ENCODE results near the gene GALR2. TPM values are rescaled to one million over a fixed set of nuclear protein-coding genes. Genes with fewer than 3 reads are reported as not detected.

GALR2 gene
- total RNA-seq, 2 experiments from 2014 or later = 3.5 to 4.8 TPM

DNA sequence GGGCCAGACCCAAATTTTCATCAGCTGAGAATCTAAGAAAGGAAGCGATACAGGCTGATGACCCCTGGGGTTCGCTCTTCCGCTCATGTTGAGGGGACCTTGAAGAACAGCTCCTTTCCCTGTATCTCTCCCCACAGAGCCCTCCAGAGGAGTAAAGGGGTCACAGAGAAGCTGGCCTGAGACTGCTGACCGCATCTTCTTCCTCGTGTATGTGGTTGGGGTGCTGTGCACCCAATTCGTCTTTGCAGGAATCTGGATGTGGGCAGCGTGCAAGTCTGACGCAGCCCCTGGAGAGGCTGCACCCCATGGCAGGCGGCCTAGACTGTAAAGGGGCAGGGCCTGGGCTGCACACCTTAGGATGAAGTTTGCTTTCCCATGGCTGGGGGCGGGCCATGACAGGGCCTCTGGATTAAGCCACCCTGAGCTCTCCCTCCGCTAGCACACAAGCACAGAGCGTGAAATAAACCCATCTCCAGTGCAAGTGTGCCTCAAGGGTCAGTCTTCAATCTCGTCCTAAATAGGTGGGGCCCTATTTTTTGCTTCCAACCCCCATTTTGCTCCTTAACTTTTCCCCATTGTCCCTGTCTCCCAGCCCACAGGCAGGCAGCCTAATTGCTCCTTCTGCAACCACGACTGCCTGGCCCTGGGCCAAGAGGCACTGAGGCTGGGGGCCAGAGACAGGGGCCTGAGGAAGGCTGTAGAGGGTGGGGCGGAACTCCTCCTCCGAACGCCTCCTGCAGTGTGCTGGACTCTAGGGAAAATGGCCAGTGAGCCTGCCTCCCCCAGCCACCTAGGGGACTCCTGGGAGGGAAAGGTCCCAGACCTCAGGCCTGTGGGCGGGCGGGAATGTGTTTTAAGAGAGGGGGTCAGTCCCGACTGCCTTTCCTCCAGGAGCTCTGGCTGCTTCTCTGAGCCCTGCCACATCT is 8.0 kb downstream of the GALR2 start:
- no peak overlapping the region for H3K27ac Mint-ChIP-seq
- POLR2A ChIA-PET = interaction anchor here (0.6 kb wide), 1 partner anchor 224 kb away, joined by 3 read pairs; no protein-coding TSS in a partner anchor

DNA sequence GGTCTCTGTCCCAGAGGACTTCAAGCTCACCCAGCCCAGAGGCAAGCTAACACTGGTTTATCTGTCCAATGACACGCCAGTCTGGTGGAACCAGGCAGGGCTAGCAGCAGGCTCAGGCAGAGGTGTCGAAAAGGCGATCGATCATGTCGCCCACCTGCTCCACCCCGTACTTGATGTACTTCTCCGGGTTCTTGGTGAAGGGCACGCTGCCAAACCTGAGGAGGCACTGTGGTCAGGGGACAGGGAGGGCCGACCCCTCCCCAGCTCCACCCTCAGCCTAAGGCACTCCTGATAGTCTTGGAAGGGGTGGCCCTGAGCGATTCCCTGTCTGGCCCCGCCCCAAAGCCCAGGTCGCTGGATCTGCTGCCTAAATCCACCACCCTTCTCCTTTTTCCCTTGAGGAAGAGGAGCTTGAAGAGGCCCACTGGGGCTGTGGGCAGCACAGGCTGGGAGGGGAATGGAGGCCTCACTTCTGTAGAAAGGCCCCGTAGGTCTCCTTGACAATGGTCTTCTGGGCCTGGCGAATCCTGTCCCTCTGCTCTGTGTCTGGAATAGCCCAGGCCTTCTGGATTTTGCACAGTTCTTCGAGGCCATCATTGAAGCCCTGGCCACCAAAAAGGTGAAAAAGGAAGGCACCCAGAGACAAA is 9.1 kb downstream of the GALR2 start:
- peaks cover 12% of the 10 kb centered on the region for H3K4me1 Mint-ChIP-seq (ENCODE audit: low read depth)
- H3K9me3 Mint-ChIP-seq = no peaks in the 10 kb centered on the region
- no peak overlapping the region for H3K4me3 Mint-ChIP-seq
- H3K36me3 Mint-ChIP-seq = peaks cover 6% of the 10 kb centered on the region
- ChIA-PET POLR2A (interaction anchor here (0.6 kb wide), 1 partner anchor 223 kb away, joined by 3 read pairs; no protein-coding TSS in a partner anchor), CTCF (no interaction called here)
- DNase-seq = no peak
- intact Hi-C loops (cut with micrococcal nuclease) = no loop called here
- no peak overlapping the region for H3K27ac Mint-ChIP-seq
- peaks cover 3% of the 10 kb centered on the region for H3K27me3 Mint-ChIP-seq

More for the DNA sequence above, 8.0 kb downstream of the GALR2 start:
- no peaks in the 10 kb centered on the region for H3K9me3 Mint-ChIP-seq
- intact Hi-C loops (cut with micrococcal nuclease) = no loop called here
- no peak for DNase-seq
- peaks cover 16% of the 10 kb centered on the region for H3K4me1 Mint-ChIP-seq (ENCODE audit: low read depth)
- CTCF ChIA-PET = interaction anchor here (1.2 kb wide), 1 partner anchor 68 kb away, joined by 3 read pairs; no protein-coding TSS in a partner anchor
- no peak overlapping the region for H3K4me3 Mint-ChIP-seq
- peaks cover 9% of the 10 kb centered on the region for H3K27me3 Mint-ChIP-seq
- peaks cover 4% of the 10 kb centered on the region for H3K36me3 Mint-ChIP-seq

DNA sequence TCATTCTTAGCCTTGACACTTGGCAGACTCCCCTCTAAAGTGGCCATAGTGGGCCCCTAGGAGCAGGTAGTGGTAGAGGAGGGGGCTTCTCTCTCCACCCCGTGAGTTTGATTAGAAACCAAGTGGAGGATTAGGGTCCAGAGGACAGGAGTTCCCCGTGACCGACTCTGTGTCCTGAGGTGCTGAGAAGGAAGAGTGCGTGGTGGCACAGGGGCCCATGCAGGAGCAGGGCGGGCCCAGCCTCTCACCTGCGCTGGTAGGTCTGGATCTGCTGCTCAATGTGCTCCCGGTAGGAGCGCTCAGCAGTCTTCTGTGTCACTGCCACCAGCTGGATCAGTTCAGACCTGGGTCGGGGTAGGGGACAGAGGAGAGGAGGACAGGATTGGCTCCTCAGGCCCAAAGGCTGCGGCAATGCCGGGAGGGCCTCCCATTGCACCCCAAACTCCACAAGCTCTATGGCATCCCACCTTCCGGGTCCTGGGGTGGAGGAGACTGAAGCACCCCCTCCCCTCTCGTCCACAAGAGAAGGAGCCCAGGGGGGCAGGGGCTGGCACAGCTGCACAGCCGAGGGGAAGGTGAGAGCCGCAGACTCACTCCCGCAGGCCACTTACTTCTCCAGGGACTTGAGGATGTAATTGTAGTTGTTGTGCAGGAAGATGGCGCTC is 10.6 kb downstream of the GALR2 start:
- no peaks in the 10 kb centered on the region for H3K9me3 Mint-ChIP-seq
- H3K4me1 Mint-ChIP-seq (ENCODE audit: low read depth) = no peaks in the 10 kb centered on the region
- H3K36me3 Mint-ChIP-seq = peaks cover 15% of the 10 kb centered on the region
- H3K27me3 Mint-ChIP-seq = no peaks in the 10 kb centered on the region
- CTCF ChIA-PET = interaction anchor here (0.9 to 2.0 kb wide), 2 partner anchors 12 to 71 kb away, joined by 3 to 6 read pairs; no protein-coding TSS in a partner anchor
- POLR2A ChIA-PET = no interaction called here
- no peak overlapping the region for H3K4me3 Mint-ChIP-seq
- intact Hi-C loops (cut with micrococcal nuclease) = no loop called here
- no peak for DNase-seq
- no peak overlapping the region for H3K27ac Mint-ChIP-seq

DNA sequence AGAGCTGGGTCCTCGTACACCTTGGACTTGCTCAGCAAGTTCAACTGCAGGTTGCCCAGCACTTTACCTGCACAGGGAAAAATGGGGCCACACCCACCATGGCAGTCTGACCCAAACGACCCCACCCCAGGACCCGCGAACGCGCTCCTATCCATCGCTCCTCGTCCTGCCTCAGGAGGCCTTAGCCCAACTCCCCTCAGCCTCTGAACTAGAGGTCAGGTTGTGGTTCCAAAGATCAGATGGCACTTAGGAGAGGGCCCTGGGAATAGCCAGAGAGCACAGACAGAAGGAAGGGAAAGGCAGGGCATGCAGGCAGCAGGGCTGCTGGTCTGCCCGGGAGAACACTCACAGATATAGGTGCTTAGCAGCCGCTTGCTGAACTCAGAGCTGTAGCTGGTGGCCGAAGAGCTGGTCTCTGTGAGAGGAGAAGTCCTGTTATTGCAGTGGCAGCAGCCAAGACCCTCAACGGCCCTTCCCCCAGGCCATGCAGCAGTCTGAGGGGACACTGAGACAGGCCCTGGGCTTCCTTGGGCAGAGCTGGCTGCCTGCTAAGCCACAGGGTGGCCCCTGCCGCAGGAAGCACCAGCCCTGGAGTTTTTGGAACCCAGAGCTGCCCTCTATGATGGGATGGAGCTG is 11.3 kb downstream of the GALR2 start:
- POLR2A ChIA-PET = no interaction called here
- H3K27me3 Mint-ChIP-seq = no peaks in the 10 kb centered on the region
- intact Hi-C loops (cut with micrococcal nuclease) = no loop called here
- H3K36me3 Mint-ChIP-seq = peaks cover 15% of the 10 kb centered on the region
- no peaks in the 10 kb centered on the region for H3K9me3 Mint-ChIP-seq
- no peak for DNase-seq
- CTCF ChIA-PET = interaction anchor here (0.9 to 2.0 kb wide), 2 partner anchors 12 to 71 kb away, joined by 3 to 6 read pairs; no protein-coding TSS in a partner anchor
- H3K4me3 Mint-ChIP-seq = no peak overlapping the region
- H3K27ac Mint-ChIP-seq = no peak overlapping the region
- no peaks in the 10 kb centered on the region for H3K4me1 Mint-ChIP-seq (ENCODE audit: low read depth)

DNA sequence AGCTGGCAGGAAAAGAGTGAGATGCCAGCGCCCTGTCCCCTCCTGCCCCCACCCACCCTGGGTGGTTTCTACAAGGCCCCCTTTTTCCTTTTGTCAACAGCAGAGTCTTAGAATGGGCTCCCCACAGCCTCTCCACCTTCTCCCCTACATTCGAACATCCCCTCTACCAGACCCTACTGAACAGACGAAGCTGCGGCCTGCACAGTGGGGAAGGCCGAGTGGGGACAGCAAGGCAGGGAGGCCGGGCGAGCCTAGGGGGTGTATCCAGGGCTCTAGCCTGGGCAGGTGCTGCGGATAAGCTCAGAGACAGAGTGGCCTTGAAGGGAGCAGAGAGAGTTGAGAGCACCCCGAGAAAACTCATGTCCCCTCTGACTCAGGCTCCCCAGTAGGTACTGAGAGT is 11.8 kb downstream of the GALR2 start:
- no peaks in the 10 kb centered on the region for H3K27me3 Mint-ChIP-seq
- no peak overlapping the region for H3K27ac Mint-ChIP-seq
- intact Hi-C loops (cut with micrococcal nuclease) = no loop called here
- peaks cover 17% of the 10 kb centered on the region for H3K36me3 Mint-ChIP-seq
- ChIA-PET POLR2A (no interaction called here), CTCF (interaction anchor here (0.9 to 2.0 kb wide), 2 partner anchors 13 to 72 kb away, joined by 3 to 6 read pairs; no protein-coding TSS in a partner anchor)
- no peaks in the 10 kb centered on the region for H3K4me1 Mint-ChIP-seq (ENCODE audit: low read depth)
- no peaks in the 10 kb centered on the region for H3K9me3 Mint-ChIP-seq
- DNase-seq = no peak
- no peak overlapping the region for H3K4me3 Mint-ChIP-seq

DNA sequence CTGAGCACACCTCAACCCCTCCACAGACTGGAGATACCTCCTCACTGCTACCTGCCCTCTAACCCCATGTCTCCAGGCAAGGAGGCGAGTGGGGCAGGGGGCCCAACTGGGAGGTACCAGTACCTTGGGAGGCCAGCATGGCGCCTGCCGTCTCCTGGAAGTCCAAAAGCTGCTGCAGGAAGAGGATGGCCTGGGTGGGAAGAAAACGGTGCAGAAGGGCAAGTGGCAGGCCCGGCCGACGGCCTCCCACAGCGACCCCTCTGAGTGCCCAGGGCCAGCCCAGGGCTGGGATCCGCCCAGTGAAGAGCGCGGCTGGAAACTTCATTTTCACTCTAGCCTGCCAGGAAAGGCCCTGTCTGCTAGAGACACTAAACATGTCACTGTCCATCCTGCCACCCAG is 12.9 kb downstream of the GALR2 start:
- CTCF ChIA-PET = interaction anchor here (1.3 kb wide), 1 partner anchor 73 kb away, joined by 3 read pairs; no protein-coding TSS in a partner anchor
- Mint-ChIP-seq H3K4me1 (ENCODE audit: low read depth) (no peaks in the 10 kb centered on the region), H3K4me3 (no peak overlapping the region), H3K36me3 (peaks cover 20% of the 10 kb centered on the region), H3K27ac (no peak overlapping the region), H3K9me3 (no peaks in the 10 kb centered on the region), H3K27me3 (no peaks in the 10 kb centered on the region)
- no peak for DNase-seq
- intact Hi-C loops (cut with micrococcal nuclease) = no loop called here
- POLR2A ChIA-PET = interaction anchor here (0.8 kb wide), 1 partner anchor 15 kb away, joined by 3 read pairs; no protein-coding TSS in a partner anchor

DNA sequence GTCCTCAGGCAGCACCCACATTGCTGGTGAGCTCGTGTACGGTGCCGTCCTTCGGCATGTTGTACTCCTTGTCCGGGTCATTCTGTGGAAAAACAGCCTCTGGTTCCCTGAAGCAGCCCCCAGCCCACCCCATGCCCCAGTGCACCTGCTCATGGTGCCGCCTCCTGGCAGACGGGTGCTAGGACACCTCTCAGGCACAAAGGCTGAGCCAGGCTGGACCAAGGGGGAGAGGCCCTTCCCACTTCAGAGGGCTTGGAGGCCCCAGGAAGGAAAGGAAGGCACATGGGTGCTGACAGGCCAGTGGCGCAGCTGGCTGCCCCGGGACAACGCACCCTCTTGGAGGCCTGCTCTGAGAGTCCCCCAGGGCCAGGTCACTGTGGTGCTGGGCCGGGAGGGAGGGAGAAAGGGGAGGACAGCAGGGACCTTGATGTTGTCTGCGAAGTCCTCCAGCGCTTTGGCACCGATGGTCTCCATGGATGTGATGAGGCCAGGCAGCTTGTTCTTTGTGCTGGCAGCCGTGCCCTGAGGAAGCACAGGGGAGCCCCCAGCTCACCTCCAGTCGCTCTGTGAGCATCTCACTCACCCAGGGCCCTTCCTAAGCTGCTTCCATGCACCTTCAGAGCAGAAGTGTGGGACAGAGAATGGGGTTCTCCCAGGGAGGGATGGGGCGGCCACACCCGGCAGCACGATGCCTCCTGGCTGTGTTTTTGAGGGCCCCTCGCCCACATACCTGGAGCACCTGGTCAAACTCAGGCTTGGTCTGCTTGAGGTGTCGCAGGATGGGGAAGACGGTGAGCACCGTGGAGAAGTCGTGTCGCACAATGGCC is 13.7 kb downstream of the GALR2 start:
- CTCF ChIA-PET = interaction anchor here (1.0 to 2.0 kb wide), 3 partner anchors 20 to 191 kb away, joined by 3 to 5 read pairs (median 3); no protein-coding TSS in a partner anchor
- no peak for DNase-seq
- peaks cover 20% of the 10 kb centered on the region for H3K36me3 Mint-ChIP-seq
- no peaks in the 10 kb centered on the region for H3K4me1 Mint-ChIP-seq (ENCODE audit: low read depth)
- intact Hi-C loops (cut with micrococcal nuclease) = no loop called here
- H3K27ac Mint-ChIP-seq = no peak overlapping the region
- H3K4me3 Mint-ChIP-seq = no peak overlapping the region
- POLR2A ChIA-PET = interaction anchor here (0.8 kb wide), 1 partner anchor 14 kb away, joined by 3 read pairs; no protein-coding TSS in a partner anchor
- H3K9me3 Mint-ChIP-seq = no peaks in the 10 kb centered on the region
- no peaks in the 10 kb centered on the region for H3K27me3 Mint-ChIP-seq

DNA sequence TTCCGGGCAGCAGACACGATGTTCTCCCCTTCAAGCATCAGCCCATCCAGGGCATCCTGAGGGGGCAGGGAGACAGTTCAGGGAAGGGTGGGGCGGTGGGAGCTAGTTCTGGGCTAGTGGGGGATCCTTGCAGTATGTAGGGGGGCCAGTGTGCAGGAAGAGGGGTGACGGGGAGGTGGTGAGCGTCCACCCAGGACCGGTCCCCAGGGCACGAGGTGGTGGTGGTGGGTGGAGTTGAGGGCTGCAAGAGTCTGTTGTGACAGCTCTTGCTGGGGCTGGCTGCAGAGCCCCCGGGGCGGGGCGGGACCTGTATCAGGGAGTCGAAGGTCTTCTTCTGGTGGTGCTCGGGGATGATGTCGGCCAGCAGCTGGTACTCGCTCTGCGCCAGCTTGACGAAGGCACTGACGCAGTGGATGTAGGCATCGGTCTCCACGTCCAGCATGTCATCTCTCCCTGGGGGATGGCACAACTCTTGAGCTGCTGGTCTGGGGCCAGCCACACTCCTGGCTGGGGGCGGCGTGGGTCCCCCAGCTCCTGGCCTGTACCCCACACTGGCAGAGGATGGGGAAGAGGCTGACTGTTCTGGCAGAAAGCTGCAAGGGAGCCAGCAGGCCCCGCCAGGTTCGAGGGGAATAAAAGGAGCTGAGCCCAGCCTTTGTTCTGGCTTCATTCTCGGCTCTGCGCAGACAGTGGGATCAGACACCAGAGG is 14.4 kb downstream of the GALR2 start:
- ChIA-PET CTCF (interaction anchor here (1.0 to 2.0 kb wide), 2 partner anchors 19 to 191 kb away, joined by 3 to 5 read pairs; no protein-coding TSS in a partner anchor), POLR2A (no interaction called here)
- Mint-ChIP-seq H3K4me1 (ENCODE audit: low read depth) (no peaks in the 10 kb centered on the region), H3K9me3 (no peaks in the 10 kb centered on the region), H3K27ac (no peak overlapping the region), H3K4me3 (no peak overlapping the region), H3K27me3 (no peaks in the 10 kb centered on the region), H3K36me3 (peaks cover 20% of the 10 kb centered on the region)
- intact Hi-C loops (cut with micrococcal nuclease) = no loop called here
- DNase-seq = no peak

DNA sequence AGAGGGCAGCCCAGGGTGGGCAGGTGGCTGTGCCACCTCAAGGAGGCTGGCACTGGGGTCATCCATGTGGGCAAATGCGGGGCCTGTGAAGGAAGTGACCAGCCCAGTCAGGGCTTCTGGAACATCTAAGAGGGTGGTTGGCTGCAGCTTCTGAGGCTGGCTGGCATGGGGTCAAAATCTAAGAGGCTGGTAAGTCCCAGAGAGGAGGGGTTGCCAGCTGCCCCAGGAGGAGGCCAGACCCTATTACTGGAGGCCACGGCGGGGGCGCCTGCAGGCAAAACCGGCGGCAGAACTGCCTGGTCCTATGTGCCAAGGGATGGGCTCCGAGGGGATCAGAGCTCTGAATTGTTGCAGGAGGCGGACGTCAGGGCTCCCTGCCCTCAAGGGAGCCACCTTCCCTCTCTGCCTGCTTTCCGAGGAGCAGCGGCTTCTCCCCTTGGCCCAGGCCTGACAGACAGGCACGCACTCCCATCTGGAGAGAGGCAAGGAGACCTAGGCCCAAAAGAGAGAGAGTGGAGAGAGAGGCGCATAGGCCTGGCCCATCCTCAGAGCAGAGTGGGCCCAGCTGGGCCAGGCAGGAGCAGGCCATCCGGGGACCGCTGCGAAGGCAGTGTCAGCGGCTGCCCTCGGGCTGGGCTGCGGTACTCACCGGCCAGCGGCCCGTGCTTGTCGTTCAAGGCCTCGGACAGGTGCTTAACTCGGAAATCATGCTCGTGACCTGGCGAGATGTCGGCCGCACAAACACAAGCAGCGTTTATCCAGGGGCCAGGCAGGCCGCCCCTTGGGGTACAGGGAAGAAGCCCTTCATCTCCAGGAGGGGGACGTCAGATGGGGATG is 15.3 kb downstream of the GALR2 start:
- Mint-ChIP-seq H3K36me3 (peaks cover 21% of the 10 kb centered on the region), H3K27me3 (no peaks in the 10 kb centered on the region), H3K27ac (no peak overlapping the region), H3K9me3 (no peaks in the 10 kb centered on the region), H3K4me1 (ENCODE audit: low read depth) (no peaks in the 10 kb centered on the region), H3K4me3 (no peak overlapping the region)
- ChIA-PET POLR2A (no interaction called here), CTCF (interaction anchor here (2.0 kb wide), 1 partner anchor 190 kb away, joined by 5 read pairs; no protein-coding TSS in a partner anchor)
- intact Hi-C loops (cut with micrococcal nuclease) = no loop called here
- DNase-seq = no peak

Measured in activated CD4-positive, alpha-beta memory T cell treated with anti-CD3 and anti-CD28 coated beads for 36 hours (primary cell).